Endothelial cell (in vitro differentiated cells): ENCODE measurements around the gene FIGN. TPM values are rescaled to one million over a fixed set of nuclear protein-coding genes. Genes with fewer than 3 reads are reported as not detected.

Experiments used
- DNase-seq: peaks from one replicate; pipeline ENCODE4 v3.0.0; 2021; ENCODE audit warnings: low spot score
- H3K27ac Mint-ChIP-seq: one replicate; pipeline ENCODE4 v1.8.0; 2021; ENCODE audit warnings: mixed read lengths, inconsistent platforms; ENCODE audit not compliant: unreplicated experiment
- H3K27me3 Mint-ChIP-seq: one replicate; pipeline ENCODE4 v1.8.0; 2021; ENCODE audit warnings: mild to moderate bottlenecking, moderate library complexity, mixed read lengths, inconsistent platforms; ENCODE audit not compliant: unreplicated experiment
- H3K36me3 Mint-ChIP-seq: one replicate; pipeline ENCODE4 v1.8.0; 2021; ENCODE audit warnings: mild to moderate bottlenecking, low read depth, mixed read lengths, inconsistent platforms; ENCODE audit not compliant: unreplicated experiment
- H3K4me1 Mint-ChIP-seq: one replicate; pipeline ENCODE4 v1.8.0; 2021; ENCODE audit warnings: mild to moderate bottlenecking, mixed read lengths, inconsistent platforms; ENCODE audit not compliant: unreplicated experiment
- H3K4me3 Mint-ChIP-seq: one replicate; pipeline ENCODE4 v1.8.0; 2021; ENCODE audit warnings: mild to moderate bottlenecking, mixed read lengths, inconsistent platforms; ENCODE audit not compliant: unreplicated experiment
- H3K9me3 Mint-ChIP-seq: one replicate; pipeline ENCODE4 v1.8.0; 2021; ENCODE audit warnings: mixed read lengths, inconsistent platforms; ENCODE audit not compliant: unreplicated experiment
- CTCF ChIP-seq: fragments of 200-600 bp; sonication (generic); IDR thresholded peaks from one replicate; pipeline ENCODE4 v1.5.0; 2021; ENCODE audit warnings: antibody characterized with exemption; ENCODE audit not compliant: unreplicated experiment
- total RNA-seq: library from RNA; stranded (reverse); fragmentation: NEBNext Ultra II Directional; extraction: Animal tissue kit (Norgen Biotek cat#: 25700); gene quantifications from one replicate; pipeline ENCODE4 v1.2.1, GENCODE V29; 2021; ENCODE audit not compliant: unreplicated experiment

FIGN gene
- total RNA-seq, 1 donor from 2014 or later: 14.0 TPM

GRCh38 chr2:163646687-163647086 is 89.1 kb downstream of the FIGN start:
- H3K4me1 Mint-ChIP-seq: no peaks in the 10 kb centered on the region
- no peak for TF ChIP-seq CTCF

DNA sequence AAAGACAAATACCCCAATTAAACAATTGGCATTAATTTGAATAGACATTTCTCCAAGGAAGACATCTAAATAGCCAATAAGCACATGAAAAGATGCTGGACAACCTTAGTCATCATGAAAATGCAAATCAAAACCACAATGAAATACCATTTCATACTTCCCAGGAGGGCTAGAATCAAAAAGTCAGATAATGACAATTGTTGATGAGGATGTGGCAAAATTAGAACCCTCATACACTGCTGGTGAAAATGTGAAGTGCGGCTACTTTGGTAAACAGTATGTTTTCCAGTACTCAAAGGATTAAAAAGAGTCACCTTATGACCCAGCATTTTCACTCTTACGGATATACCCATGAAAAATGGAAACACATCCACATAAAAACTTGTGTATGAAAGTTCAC is 91.6 kb downstream of the FIGN start:
- Mint-ChIP-seq H3K4me1 (no peaks in the 10 kb centered on the region), H3K4me3 (no peak overlapping the region), H3K9me3 (no peaks in the 10 kb centered on the region), H3K27ac (no peak overlapping the region), H3K36me3 (no peaks in the 10 kb centered on the region), H3K27me3 (no peaks in the 10 kb centered on the region)
- no peak for TF ChIP-seq CTCF
- DNase-seq: no peak

More at GRCh38 chr2:163646687-163647086, 89.1 kb downstream of the FIGN start:
- H3K27me3 Mint-ChIP-seq: no peaks in the 10 kb centered on the region
- no peak for DNase-seq
- no peaks in the 10 kb centered on the region for H3K36me3 Mint-ChIP-seq
- no peak overlapping the region for H3K4me3 Mint-ChIP-seq
- no peaks in the 10 kb centered on the region for H3K9me3 Mint-ChIP-seq
- no peak overlapping the region for H3K27ac Mint-ChIP-seq

DNA sequence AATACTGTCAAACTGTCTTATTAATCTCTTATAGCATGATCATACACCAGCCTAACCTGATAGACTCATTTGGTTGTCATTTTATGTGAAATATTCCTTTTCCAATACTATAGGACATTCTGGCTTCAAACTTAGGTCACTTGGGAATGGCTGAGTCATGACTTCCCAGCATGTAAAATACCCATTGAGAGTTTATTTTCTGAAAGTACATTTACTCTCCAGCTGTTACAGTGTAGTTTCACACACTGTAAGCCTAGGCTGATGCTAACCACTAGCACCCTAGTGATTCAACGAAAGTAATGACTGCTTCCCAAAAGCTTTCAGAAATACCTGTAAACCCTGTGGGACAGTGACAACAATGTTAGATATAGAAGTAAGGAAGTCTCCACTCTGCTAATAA is 93.8 kb downstream of the FIGN start:
- Mint-ChIP-seq H3K4me1 (peaks cover 4% of the 10 kb centered on the region), H3K4me3 (no peak overlapping the region), H3K27ac (no peak overlapping the region), H3K36me3 (no peaks in the 10 kb centered on the region), H3K9me3 (no peaks in the 10 kb centered on the region), H3K27me3 (no peaks in the 10 kb centered on the region)
- TF ChIP-seq CTCF: no peak
- no peak for DNase-seq

DNA sequence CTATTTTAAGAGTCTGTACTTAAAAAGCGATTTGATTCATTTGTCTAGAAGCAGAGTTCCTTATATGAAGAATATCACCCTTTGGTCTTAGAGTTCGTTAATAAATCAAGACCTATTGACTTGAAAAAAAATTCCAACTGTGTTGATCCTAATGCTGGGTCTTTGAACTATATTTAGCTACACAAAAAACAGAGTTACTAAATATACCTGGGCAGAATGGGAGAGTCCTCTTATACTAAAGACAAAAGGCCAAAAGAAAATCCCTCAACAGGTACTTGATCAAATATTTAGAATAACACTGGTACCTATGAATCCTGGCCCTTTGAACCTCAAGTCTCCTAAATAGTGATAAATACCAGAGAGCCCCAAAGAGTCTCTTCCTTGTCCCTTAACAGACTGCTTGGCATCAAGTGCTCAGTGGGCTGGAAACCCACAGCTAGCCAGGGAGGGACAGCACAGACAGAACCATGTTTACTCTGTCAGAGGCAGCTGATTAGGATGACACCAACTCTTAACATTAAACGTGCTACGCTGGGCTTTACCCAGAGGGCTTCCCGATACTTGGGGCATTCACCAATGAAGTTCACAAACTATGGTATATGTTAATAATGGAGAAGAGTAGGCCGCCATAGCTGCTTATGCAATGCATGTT is 95.1 kb downstream of the FIGN start:
- H3K4me1 Mint-ChIP-seq: peaks cover 4% of the 10 kb centered on the region
- no peak for DNase-seq
- no peaks in the 10 kb centered on the region for H3K9me3 Mint-ChIP-seq
- H3K36me3 Mint-ChIP-seq: no peaks in the 10 kb centered on the region
- no peak for TF ChIP-seq CTCF
- no peak overlapping the region for H3K27ac Mint-ChIP-seq
- H3K4me3 Mint-ChIP-seq: no peak overlapping the region
- no peaks in the 10 kb centered on the region for H3K27me3 Mint-ChIP-seq

GRCh38 chr2:163637871-163638270 is 97.9 kb downstream of the FIGN start:
- H3K4me1 Mint-ChIP-seq: peaks cover 4% of the 10 kb centered on the region
- no peaks in the 10 kb centered on the region for H3K27me3 Mint-ChIP-seq
- no peak for TF ChIP-seq CTCF
- H3K27ac Mint-ChIP-seq: no peak overlapping the region
- no peaks in the 10 kb centered on the region for H3K9me3 Mint-ChIP-seq
- no peak overlapping the region for H3K4me3 Mint-ChIP-seq
- no peaks in the 10 kb centered on the region for H3K36me3 Mint-ChIP-seq
- DNase-seq: no peak
